Stimulated activated memory B cell treated with anti-CD40 and anti-IgM and Interleukin-4, amounts not matched to agents 10 μg/mL and 1 μg/mL and 100 μg/mL, for 72 hours (primary cell): ENCODE data around the gene UBASH3A.
A peak's percentile ranks its signal among the peaks of the same experiment; 100 is the strongest.

Experiments
- ATAC-seq: fragments of 150-1000 bp; cut with Tn5 transposase; 2 replicates; pipeline ENCODE4 v1.10.0; 2021
- H3K27ac Mint-ChIP-seq: one replicate; pipeline ENCODE4 v1.8.0; 2022; ENCODE audit warnings: mild to moderate bottlenecking, mixed read lengths
- H3K27me3 Mint-ChIP-seq: one replicate; pipeline ENCODE4 v1.8.0; 2022; ENCODE audit warnings: mixed read lengths
- H3K36me3 Mint-ChIP-seq: one replicate; pipeline ENCODE4 v1.8.0; 2022; ENCODE audit warnings: mixed read lengths
- H3K4me1 Mint-ChIP-seq: one replicate; pipeline ENCODE4 v1.8.0; 2022; ENCODE audit warnings: mixed read lengths
- H3K4me3 Mint-ChIP-seq: one replicate; pipeline ENCODE4 v1.8.0; 2022; ENCODE audit warnings: mild to moderate bottlenecking, moderate library complexity, mixed read lengths
- H3K9me3 Mint-ChIP-seq: one replicate; pipeline ENCODE4 v1.8.0; 2022; ENCODE audit warnings: mixed read lengths

UBASH3A gene

DNA sequence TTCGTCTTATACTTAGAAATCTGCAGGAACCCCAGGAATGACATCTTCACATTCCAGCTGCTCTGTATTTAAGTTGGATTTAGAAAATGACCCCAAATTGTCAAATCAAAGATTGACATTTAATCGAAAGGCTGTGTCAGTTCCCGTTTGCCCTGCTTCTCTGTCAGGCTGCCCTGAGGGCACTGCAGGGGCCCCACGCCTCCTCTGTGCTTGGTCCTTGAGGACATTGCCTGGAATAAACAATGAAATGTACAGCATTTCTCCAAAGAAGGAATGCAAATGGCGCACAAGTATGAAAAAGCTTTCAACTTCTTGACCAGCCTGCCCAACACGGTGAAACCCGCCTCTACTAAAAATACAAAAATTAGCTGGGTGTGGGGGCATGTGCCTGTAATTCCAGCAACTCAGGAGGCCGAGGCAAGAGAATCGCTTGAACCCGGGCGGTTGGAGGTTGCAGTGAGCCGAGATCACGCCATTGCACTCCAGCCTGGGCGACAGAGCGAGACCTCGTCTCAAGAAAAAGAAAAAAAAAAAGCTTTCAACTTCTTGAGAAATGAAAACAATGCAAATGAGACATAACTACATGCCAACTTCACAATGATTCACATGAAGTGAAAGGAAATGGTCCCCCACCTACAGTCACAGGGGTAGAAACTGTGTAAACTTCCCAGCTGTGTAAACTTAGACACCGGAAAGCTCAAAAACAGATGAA lies 10.8 kb upstream of the UBASH3A start:
- Mint-ChIP-seq H3K27ac (peak overlapping the region; percentile 15), H3K27me3 (peaks cover 37% of the 10 kb centered on the region), H3K4me1 (peaks cover 40% of the 10 kb centered on the region), H3K9me3 (no peaks in the 10 kb centered on the region), H3K36me3 (no peaks in the 10 kb centered on the region), H3K4me3 (peak overlapping the region; percentile 19)
- ATAC-seq = peak; percentile 93

DNA sequence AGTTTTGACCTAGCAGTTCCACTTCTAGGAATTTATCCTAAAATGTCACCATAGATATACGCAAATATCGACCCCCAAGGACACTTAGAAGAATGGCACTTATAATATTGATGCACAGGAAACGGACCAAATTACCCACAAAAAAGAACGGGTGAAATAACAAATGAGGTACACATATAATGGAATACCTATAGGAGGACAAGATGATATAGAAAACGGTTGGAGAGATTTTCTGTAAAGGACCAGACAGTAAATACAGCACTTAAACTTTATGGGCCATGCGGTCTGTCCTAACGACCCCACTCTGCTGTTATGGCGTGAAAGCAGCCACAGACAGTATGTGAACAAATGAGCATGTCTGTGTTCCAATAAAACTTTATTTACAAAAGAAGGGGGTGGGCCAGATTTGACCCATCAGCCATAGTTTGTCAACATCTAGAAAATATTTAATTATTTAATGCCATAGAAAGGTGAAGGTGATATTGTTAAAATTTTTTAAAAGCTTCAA lies 10.2 kb upstream of the UBASH3A start:
- Mint-ChIP-seq H3K4me1 (peaks cover 43% of the 10 kb centered on the region), H3K36me3 (no peaks in the 10 kb centered on the region), H3K9me3 (no peaks in the 10 kb centered on the region), H3K27ac (peak overlapping the region; percentile 15), H3K27me3 (peaks cover 31% of the 10 kb centered on the region), H3K4me3 (peak overlapping the region; percentile 19)
- ATAC-seq = no peak

DNA sequence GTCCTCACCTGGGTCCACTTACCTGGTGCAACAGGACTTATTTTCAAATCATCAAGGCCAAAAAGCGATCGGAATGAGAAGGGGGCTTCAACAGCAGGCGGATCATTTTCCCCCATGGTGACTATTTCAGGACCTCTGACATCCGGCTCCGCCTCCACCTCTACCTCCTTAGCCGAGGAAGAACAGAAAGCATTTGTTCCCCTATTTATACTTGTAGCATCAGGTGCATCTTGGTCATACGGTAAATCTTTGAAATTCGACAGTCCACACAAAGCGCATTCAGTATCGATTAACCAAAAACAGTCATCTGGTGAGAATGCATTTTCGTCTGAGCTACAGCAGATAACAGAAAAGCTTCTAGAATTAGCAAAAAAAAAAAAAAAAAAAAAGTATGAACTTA lies 8.4 kb upstream of the UBASH3A start:
- H3K27me3 Mint-ChIP-seq = peaks cover 17% of the 10 kb centered on the region
- H3K27ac Mint-ChIP-seq = no peak overlapping the region
- peaks cover 48% of the 10 kb centered on the region for H3K4me1 Mint-ChIP-seq
- ATAC-seq = no peak
- H3K9me3 Mint-ChIP-seq = no peaks in the 10 kb centered on the region
- no peaks in the 10 kb centered on the region for H3K36me3 Mint-ChIP-seq
- no peak overlapping the region for H3K4me3 Mint-ChIP-seq

DNA sequence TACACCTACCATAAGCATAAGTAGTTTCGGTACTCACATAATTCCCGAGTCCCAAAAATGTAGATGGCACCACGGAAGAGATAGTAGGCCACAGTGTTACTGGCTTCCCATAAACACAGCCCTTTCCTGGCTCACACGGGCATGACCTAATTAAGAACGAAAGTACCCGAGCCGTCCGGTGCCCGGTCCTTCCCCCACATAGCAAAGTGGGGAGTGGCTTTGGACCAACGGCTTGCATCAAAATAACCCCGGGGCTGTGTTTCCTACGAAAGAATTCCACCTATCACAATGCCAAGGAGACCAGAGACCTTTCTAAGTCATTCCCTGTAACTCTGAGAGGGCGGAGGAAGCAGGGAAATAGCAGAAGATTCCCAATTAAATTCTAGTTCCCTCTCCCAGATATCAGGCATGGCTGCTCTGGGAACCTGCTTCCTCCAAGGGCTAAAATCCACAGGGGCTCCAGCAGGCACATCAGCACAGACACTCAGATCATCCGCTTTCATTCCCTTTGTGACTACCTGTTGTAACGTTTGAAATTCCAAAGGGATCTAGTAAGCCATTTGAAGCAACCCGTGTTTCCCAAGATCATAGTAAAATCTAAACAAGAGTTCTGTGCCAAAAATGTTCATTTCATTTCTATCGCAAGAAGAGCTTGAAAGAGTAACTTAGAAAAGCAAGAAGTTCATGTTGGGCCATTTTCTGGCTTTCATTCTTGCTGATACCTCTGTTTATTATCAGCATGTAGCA lies 7.6 kb upstream of the UBASH3A start, which contains the start of gene TMPRSS3:
Gene TMPRSS3 (minus strand): TSS at position 148 of the 747 bp plus-strand sequence. CDS start 635 bp downstream, outside the sequence.
- Mint-ChIP-seq H3K36me3 (no peaks in the 10 kb centered on the region), H3K4me3 (no peak within 1 kb of the TSS), H3K9me3 (no peaks in the 10 kb centered on the region), H3K27me3 (peaks cover 9% of the 10 kb centered on the region), H3K27ac (no peak within 1 kb of the TSS), H3K4me1 (peaks cover 44% of the 10 kb centered on the region)
- no peak for ATAC-seq

DNA sequence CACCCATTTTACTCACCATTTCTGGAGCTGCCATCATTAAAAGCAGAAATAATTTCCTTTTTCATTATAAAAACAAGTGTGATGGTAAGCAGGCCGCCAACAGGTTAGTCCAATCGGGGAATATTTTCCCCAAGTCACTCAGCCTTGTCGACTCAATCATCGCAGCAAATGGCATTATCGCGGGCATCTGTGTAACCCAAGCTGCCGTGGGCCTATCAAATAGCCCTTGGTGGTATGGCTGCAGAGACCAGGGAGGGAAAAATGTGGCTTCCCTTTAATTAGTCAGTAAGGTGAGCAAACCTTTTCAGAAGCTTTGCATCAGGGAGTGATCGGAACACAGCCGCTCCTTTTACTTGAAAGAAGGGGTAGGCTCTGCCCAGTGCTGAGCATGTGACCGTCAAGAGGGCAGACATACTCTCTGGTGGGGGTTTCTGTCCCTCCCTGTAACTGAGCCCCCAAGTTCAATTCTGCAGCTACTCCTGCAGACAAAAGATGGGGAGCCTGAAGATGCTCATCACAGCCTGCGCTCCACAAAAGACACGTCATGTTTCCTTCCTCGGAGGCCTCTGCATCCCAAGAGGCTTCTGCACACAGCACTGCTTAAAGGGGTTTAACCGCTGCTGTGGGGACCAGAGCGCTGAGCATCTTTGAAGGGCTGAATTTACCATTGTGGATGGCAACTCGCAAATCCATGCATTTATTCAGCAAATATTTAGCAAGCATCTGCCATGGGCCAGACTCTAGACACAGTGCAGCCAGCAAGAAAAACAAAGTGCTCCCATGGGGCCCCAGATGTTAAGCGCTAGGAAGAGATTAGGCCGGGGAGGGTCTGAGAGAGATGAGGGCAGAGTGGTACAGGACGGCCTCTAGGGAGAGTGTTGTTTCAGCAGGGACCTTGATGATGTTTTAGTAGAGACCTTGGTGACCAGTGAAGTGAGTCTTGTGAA lies 6.6 kb upstream of the UBASH3A start:
- H3K9me3 Mint-ChIP-seq = peaks cover 7% of the 10 kb centered on the region
- H3K27me3 Mint-ChIP-seq = peaks cover 7% of the 10 kb centered on the region
- ATAC-seq = peak; percentile 16
- no peaks in the 10 kb centered on the region for H3K36me3 Mint-ChIP-seq
- no peak overlapping the region for H3K4me3 Mint-ChIP-seq
- H3K27ac Mint-ChIP-seq = peak overlapping the region; percentile 10
- H3K4me1 Mint-ChIP-seq = peaks cover 48% of the 10 kb centered on the region

DNA sequence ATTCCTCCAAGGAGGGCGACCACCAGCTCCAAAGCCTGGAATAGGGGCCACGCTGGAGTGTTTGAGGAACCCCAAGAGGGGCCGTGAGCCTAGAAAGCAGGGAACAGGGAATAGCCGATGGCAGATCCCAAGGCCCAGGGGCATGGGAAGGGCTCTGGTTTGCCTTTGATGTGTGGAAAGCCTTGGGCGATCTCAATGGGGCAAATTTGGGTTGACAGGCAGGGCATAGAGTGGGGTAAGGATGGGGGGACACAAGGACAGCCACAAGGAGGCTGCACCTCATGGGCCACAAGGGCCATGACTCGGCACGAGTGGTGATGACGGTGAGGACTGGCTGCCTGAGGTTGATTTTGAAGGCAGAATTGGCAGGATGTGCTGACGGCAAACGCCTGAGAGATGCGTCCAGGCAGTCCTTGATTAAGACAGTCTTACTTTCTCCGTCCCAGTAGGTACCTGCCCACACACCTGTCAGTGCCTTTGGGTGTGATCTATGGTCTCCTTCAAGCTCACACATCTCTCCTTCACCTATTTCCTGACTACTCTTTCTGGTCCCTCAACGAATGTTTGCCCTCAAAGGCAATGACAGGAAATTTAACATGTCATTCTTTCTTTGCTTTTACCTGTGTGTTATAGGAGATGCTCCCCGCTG lies 5.8 kb upstream of the UBASH3A start:
- peaks cover 44% of the 10 kb centered on the region for H3K4me1 Mint-ChIP-seq
- peaks cover 9% of the 10 kb centered on the region for H3K9me3 Mint-ChIP-seq
- peaks cover 7% of the 10 kb centered on the region for H3K27me3 Mint-ChIP-seq
- H3K4me3 Mint-ChIP-seq = no peak overlapping the region
- H3K36me3 Mint-ChIP-seq = no peaks in the 10 kb centered on the region
- H3K27ac Mint-ChIP-seq = peak overlapping the region; percentile 10
- no peak for ATAC-seq

DNA sequence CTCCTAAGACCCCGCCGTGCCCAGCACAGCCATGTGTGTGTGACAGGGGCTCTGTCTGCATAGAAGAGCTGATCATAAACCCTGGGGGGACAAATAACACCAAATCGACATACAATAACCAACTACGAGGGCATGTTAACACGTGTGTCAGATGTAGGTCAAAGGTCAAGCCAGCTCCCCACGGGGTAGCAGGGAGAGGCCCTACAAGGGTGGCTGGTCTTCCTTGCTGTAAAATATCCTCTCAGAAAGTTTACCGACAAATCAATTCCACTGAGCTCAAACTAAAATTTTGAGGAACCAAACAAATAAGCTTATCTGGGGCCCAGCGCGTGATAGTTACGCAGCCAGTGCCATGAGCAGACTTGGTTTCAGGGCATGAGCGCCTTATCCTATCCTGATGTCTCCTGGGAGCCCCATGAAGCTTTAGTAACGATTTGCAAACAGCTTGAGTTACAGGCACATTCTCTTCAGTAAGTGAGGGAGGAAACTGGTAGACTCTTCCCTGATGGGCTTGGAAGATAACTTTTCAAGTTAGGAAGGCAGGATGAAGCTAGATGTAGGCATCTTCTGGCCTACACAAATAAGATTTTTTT lies 5.2 kb upstream of the UBASH3A start:
- ATAC-seq = no peak
- peaks cover 7% of the 10 kb centered on the region for H3K27me3 Mint-ChIP-seq
- peaks cover 9% of the 10 kb centered on the region for H3K9me3 Mint-ChIP-seq
- peak overlapping the region; percentile 10 for H3K27ac Mint-ChIP-seq
- peaks cover 39% of the 10 kb centered on the region for H3K4me1 Mint-ChIP-seq
- H3K4me3 Mint-ChIP-seq = no peak overlapping the region
- no peaks in the 10 kb centered on the region for H3K36me3 Mint-ChIP-seq

DNA sequence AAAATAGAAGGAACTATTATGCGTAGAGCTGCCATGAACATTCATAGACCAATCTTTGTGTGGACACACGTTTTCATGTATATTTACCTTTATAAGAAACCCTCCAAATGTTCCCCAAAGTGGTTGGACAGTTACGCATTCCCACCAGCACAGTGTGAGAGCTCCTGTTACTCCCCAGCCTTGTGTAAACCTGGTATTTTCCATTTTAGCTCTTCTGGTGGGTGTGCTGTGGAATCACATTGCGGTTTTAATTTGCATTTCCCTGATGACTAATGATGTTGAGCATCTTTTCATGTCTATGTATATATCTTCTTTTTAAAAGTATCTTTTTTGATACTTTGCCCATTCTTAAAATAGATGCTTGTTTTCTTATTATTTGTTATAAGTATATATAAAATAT lies 3.2 kb upstream of the UBASH3A start:
- Mint-ChIP-seq H3K9me3 (peaks cover 9% of the 10 kb centered on the region), H3K4me1 (peaks cover 30% of the 10 kb centered on the region), H3K4me3 (no peak overlapping the region), H3K27ac (no peak overlapping the region), H3K27me3 (peaks cover 11% of the 10 kb centered on the region), H3K36me3 (no peaks in the 10 kb centered on the region)
- ATAC-seq = peak; percentile 40

DNA sequence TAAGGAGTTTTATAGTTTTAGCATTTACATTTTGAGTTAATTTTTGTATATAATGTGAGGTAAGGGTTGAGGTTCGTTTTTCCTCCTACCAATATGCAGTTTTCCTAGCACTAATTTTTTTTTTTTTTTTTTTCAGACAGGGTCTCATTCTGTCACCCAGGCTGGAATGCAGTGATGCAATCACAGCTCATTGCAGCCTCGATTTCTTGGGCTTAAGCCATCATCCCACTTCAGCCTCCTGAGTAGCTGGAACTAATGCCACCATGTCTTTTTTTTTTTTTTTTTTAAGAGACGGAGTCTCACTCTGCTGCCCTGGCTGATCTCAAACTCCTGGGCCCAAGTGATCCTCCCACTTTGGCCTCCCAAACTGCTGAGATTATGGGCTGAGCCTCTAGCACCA lies 2.5 kb upstream of the UBASH3A start:
- Mint-ChIP-seq H3K36me3 (no peaks in the 10 kb centered on the region), H3K9me3 (peaks cover 9% of the 10 kb centered on the region), H3K4me1 (peaks cover 30% of the 10 kb centered on the region), H3K4me3 (no peak overlapping the region), H3K27ac (no peak overlapping the region), H3K27me3 (peaks cover 10% of the 10 kb centered on the region)
- no peak for ATAC-seq

DNA sequence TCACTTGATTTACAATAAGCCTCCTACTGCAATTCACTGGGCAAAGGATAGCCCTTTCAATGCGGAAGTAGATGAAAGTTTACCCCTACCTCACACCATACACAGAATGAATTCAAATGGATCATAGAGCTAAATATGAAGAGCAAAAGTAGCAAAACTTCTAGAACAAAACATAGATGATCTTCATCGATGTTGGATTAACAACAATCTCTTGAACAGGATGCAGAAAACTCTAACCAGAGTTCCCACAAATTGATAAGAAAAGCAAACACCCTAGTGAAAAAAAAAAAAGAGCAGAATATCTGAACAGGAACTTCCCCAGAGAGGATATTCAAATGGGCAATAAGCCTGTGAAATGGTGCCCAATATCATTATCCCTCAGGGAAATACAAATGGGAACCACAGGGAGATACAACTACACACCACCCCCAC lies 1.9 kb upstream of the UBASH3A start:
- no peak overlapping the region for H3K27ac Mint-ChIP-seq
- H3K4me1 Mint-ChIP-seq = peaks cover 36% of the 10 kb centered on the region
- no peak overlapping the region for H3K4me3 Mint-ChIP-seq
- ATAC-seq = no peak
- H3K36me3 Mint-ChIP-seq = no peaks in the 10 kb centered on the region
- H3K9me3 Mint-ChIP-seq = peaks cover 9% of the 10 kb centered on the region
- H3K27me3 Mint-ChIP-seq = peaks cover 9% of the 10 kb centered on the region

DNA sequence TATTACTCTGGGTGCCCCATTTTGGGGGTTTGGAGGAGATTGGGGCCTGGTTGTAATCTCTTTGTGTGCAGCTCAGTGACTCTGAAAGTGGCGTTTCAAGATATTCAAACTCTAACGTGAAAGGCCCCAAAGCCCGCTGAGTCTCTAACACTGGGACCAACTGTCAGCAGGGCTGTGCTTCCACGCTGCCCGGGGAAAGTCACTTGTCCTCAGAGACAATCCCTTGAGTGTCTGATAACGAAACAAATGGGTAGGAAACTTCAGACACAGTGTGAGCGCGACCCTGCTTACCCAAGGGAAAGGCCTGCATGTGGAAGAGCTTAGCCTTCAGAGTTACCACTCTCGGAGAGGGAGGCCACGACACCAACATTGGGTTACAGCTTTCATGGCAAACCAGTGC lies 837 bp downstream of the UBASH3A start:
- Mint-ChIP-seq H3K4me1 (peaks cover 19% of the 10 kb centered on the region), H3K27me3 (peaks cover 9% of the 10 kb centered on the region), H3K27ac (no peak overlapping the region), H3K4me3 (no peak overlapping the region), H3K36me3 (no peaks in the 10 kb centered on the region), H3K9me3 (peaks cover 9% of the 10 kb centered on the region)
- ATAC-seq = no peak

DNA sequence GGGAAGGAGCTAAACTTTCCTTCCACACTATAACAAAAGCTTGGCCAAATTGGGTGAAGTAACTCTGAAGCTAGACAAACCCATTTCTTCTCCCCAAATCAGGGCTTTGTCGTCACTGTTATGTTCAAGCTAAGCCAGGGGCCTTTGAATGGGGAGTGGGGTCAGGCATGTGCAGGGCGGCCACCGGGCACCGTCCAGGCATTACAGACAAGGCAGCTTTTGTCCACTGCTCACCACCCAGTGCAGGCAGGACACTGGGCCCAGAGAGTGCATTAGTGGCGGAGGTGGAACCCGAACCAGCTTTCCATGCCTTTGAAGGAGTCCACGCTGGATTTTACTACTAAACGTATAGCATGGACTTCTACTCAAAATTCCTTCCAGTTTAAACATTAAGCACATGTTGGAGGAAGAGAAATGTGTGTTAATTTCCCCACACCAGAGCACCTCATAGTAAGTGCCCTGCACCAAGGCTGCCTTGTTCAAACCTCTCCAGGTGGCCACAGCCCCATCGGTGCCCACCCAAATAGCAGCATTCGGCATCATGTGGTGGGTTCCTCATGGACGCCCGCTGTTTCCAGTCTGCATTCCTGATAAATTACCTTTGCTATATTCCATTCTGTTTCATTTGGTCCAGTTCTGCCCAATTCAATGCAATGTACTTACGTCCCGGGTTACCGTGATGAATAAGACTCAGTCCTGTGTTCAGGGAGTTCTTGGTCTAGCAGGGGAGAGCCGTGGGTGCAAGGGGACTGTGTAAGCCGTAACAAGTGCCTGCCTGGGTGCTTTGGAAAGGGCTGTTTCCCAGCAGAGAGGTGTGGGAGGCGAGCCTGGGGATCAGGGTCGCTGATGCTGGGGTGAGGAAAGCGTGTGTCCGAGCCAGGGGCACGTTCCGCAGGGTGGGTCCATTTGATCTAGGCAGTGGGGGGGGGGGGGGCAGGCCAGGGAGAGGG lies 1.6 kb downstream of the UBASH3A start:
- Mint-ChIP-seq H3K4me3 (no peak overlapping the region), H3K27ac (no peak overlapping the region), H3K27me3 (peaks cover 9% of the 10 kb centered on the region), H3K36me3 (no peaks in the 10 kb centered on the region), H3K9me3 (peaks cover 9% of the 10 kb centered on the region), H3K4me1 (peaks cover 15% of the 10 kb centered on the region)
- no peak for ATAC-seq

DNA sequence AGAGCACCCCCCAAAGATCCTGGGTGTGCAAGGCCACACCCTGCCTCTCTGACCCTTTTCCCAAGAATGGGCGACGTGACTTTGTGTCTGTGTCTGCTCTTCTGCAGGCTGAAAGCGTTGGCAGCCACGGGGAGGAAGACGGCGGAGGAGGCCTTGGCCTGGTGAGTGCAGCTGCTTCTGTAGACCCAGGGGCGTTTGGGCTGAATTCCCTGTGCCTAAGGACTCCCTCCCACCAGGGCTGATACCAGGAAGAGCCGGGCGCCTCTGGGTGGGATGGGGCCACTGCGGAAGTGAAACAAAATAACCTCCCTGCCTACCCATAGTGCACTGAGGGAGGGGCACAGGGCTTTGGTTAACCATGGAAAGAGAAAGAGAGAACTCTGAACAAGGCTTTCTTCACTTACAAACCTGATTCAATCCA lies 2.5 kb downstream of the UBASH3A start:
- peaks cover 9% of the 10 kb centered on the region for H3K9me3 Mint-ChIP-seq
- no peak for ATAC-seq
- no peaks in the 10 kb centered on the region for H3K36me3 Mint-ChIP-seq
- no peak overlapping the region for H3K27ac Mint-ChIP-seq
- peaks cover 9% of the 10 kb centered on the region for H3K27me3 Mint-ChIP-seq
- no peak overlapping the region for H3K4me3 Mint-ChIP-seq
- peaks cover 12% of the 10 kb centered on the region for H3K4me1 Mint-ChIP-seq
